Erythroblast (primary cell): ENCODE data around the gene APOC1.
"Not testable (repeated sequence)": the region's sequence is repeated elsewhere in the genome, so short reads cannot be mapped to it uniquely, and the experiment has no call there.

Experiments
- DNase-seq, 2 experiments: peaks; one replicate each; lab custom pipeline; 2025; lab: John Stamatoyannopoulos, UW
- GATA1 ChIP-seq: IDR thresholded peaks from 2 replicates; pipeline ENCODE4 v1.6.1; 2011; ENCODE audit warnings: low read depth, mild to moderate bottlenecking, control low read depth, low read length, moderate library complexity
- POLR2A ChIP-seq: IDR thresholded peaks from 2 replicates; pipeline ENCODE4 v1.6.1; 2011; ENCODE audit warnings: mild to moderate bottlenecking, low read length

APOC1 gene

DNA sequence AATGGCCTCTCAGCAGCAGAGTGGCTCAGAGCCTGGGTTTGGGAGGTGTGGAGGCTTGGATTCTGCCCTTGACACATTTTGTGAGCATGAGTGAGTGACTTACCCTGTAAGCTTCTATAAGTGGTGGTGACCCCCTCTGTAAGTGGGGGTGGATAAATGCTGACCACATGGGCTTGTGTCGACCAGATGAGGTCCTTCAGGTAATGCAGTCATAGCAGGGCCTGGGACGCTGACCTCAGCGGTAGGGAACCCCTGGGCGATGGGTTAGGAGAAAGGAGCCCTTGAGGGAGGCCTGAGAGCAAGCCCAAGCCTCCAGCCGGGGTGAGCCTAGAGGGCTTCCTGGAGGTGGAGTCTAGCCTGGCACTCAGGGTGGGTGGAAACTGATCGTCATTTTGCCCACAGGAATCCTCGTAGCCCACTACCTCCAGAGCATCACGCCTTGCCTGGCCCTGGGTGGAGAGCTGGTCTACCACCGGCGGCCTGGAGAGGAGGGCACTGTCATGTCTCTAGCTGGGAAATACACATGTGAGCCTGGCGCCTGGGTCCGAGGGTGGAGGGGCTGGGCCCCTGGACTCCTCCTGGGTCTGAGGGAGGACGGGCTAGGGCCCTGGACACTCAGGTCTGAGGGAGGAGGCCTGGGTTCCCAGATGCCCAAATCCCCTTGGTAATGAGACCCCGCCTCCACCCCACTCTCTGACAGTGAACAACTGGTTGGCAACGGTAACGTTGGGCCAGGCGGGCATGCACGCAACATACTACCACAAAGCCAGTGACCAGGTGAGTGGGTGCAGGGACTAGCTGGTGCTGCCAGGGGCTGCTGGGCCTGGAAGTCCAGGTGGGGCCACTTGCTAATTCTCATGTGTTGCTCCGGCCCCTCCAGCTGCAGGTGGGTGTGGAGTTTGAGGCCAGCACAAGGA, 13.8 kb upstream of the APOC1 start:
- DNase-seq = no peak
- TF ChIP-seq GATA1 (no peak), POLR2A (no peak)

DNA sequence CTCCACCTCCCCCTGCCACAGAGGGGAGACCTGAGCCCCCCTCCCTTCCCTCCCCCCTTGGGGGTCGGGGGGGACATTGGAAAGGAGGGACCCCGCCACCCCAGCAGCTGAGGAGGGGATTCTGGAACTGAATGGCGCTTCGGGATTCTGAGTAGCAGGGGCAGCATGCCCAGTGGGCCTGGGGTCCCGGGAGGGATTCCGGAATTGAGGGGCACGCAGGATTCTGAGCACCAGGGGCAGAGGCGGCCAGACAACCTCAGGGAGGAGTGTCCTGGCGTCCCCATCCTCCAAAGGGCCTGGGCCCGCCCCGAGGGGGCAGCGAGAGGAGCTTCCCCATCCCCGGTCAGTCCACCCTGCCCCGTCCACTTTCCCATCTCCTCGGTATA, 11.2 kb upstream of the APOC1 start:
- TF ChIP-seq POLR2A (no peak), GATA1 (no peak)
- DNase-seq = no peak

DNA sequence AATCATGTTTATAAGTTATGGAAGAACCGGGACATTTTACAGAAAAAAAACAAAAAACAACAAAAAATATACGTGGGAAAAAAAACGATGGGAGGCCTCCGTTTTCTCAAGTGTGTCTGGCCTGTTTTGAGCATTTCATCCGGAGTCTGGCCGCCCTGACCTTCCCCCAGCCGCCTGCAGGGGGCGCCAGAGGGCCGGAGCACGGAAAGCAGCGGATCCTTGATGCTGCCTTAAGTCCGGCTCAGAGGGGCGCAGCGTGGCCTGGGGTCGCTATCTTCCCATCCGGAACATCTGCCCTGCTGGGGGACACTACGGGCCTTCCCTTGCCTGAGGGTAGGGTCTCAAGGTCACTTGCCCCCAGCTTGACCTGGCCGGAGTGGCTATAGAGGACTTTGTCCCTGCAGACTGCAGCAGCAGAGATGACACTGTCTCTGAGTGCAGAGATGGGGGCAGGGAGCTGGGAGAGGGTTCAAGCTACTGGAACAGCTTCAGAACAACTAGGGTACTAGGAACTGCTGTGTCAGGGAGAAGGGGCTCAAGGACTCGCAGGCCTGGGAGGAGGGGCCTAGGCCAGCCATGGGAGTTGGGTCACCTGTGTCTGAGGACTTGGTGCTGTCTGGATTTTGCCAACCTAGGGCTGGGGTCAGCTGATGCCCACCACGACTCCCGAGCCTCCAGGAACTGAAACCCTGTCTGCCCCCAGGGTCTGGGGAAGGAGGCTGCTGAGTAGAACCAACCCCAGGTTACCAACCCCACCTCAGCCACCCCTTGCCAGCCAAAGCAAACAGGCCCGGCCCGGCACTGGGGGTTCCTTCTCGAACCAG, 10.6 kb upstream of the APOC1 start:
- TF ChIP-seq POLR2A = peak; percentile 30
- no peak for TF ChIP-seq GATA1
- DNase-seq = peak; percentile 77 to 87

DNA sequence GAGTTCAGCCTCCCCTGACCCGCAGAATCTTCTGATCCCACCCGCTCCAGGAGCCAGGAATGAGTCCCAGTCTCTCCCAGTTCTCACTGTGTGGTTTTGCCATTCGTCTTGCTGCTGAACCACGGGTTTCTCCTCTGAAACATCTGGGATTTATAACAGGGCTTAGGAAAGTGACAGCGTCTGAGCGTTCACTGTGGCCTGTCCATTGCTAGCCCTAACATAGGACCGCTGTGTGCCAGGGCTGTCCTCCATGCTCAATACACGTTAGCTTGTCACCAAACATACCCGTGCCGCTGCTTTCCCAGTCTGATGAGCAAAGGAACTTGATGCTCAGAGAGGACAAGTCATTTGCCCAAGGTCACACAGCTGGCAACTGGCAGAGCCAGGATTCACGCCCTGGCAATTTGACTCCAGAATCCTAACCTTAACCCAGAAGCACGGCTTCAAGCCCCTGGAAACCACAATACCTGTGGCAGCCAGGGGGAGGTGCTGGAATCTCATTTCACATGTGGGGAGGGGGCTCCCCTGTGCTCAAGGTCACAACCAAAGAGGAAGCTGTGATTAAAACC, 9.9 kb upstream of the APOC1 start:
- TF ChIP-seq POLR2A = peak; percentile 30
- TF ChIP-seq GATA1 = no peak
- DNase-seq = no peak

DNA sequence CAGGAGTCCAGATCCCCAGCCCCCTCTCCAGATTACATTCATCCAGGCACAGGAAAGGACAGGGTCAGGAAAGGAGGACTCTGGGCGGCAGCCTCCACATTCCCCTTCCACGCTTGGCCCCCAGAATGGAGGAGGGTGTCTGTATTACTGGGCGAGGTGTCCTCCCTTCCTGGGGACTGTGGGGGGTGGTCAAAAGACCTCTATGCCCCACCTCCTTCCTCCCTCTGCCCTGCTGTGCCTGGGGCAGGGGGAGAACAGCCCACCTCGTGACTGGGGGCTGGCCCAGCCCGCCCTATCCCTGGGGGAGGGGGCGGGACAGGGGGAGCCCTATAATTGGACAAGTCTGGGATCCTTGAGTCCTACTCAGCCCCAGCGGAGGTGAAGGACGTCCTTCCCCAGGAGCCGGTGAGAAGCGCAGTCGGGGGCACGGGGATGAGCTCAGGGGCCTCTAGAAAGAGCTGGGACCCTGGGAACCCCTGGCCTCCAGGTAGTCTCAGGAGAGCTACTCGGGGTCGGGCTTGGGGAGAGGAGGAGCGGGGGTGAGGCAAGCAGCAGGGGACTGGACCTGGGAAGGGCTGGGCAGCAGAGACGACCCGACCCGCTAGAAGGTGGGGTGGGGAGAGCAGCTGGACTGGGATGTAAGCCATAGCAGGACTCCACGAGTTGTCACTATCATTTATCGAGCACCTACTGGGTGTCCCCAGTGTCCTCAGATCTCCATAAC, 8.8 kb upstream of the APOC1 start, which contains the start of gene APOE:
TSS of gene APOE (plus strand) at position 360 of the 724 bp plus-strand sequence. CDS start 829 bp downstream, outside the sequence.
- TF ChIP-seq POLR2A = peak; percentile 3
- TF ChIP-seq GATA1 = no peak
- DNase-seq = peak in 1 of 2 experiments; percentile 39

DNA sequence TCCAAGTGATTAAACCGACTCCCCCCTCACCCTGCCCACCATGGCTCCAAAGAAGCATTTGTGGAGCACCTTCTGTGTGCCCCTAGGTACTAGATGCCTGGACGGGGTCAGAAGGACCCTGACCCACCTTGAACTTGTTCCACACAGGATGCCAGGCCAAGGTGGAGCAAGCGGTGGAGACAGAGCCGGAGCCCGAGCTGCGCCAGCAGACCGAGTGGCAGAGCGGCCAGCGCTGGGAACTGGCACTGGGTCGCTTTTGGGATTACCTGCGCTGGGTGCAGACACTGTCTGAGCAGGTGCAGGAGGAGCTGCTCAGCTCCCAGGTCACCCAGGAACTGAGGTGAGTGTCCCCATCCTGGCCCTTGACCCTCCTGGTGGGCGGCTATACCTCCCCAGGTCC, 6.8 kb upstream of the APOC1 start:
- TF ChIP-seq GATA1 (no peak), POLR2A (no peak)
- no peak for DNase-seq

DNA sequence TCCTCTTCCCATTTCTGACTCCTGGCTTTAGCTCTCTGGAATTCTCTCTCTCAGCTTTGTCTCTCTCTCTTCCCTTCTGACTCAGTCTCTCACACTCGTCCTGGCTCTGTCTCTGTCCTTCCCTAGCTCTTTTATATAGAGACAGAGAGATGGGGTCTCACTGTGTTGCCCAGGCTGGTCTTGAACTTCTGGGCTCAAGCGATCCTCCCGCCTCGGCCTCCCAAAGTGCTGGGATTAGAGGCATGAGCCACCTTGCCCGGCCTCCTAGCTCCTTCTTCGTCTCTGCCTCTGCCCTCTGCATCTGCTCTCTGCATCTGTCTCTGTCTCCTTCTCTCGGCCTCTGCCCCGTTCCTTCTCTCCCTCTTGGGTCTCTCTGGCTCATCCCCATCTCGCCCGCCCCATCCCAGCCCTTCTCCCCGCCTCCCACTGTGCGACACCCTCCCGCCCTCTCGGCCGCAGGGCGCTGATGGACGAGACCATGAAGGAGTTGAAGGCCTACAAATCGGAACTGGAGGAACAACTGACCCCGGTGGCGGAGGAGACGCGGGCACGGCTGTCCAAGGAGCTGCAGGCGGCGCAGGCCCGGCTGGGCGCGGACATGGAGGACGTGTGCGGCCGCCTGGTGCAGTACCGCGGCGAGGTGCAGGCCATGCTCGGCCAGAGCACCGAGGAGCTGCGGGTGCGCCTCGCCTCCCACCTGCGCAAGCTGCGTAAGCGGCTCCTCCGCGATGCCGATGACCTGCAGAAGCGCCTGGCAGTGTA, 6.2 kb upstream of the APOC1 start:
- no peak for DNase-seq
- TF ChIP-seq POLR2A (no peak), GATA1 (no peak)

DNA sequence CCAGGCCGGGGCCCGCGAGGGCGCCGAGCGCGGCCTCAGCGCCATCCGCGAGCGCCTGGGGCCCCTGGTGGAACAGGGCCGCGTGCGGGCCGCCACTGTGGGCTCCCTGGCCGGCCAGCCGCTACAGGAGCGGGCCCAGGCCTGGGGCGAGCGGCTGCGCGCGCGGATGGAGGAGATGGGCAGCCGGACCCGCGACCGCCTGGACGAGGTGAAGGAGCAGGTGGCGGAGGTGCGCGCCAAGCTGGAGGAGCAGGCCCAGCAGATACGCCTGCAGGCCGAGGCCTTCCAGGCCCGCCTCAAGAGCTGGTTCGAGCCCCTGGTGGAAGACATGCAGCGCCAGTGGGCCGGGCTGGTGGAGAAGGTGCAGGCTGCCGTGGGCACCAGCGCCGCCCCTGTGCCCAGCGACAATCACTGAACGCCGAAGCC, 5.6 kb upstream of the APOC1 start:
- DNase-seq = no peak
- TF ChIP-seq GATA1 (no peak), POLR2A (no peak)

DNA sequence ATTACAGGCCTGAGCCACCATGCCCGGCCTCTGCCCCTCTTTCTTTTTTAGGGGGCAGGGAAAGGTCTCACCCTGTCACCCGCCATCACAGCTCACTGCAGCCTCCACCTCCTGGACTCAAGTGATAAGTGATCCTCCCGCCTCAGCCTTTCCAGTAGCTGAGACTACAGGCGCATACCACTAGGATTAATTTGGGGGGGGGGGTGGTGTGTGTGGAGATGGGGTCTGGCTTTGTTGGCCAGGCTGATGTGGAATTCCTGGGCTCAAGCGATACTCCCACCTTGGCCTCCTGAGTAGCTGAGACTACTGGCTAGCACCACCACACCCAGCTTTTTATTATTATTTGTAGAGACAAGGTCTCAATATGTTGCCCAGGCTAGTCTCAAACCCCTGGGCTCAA, 4.6 kb upstream of the APOC1 start:
- no peak for TF ChIP-seq GATA1
- no peak for TF ChIP-seq POLR2A
- DNase-seq = peak; percentile 61 to 80

DNA sequence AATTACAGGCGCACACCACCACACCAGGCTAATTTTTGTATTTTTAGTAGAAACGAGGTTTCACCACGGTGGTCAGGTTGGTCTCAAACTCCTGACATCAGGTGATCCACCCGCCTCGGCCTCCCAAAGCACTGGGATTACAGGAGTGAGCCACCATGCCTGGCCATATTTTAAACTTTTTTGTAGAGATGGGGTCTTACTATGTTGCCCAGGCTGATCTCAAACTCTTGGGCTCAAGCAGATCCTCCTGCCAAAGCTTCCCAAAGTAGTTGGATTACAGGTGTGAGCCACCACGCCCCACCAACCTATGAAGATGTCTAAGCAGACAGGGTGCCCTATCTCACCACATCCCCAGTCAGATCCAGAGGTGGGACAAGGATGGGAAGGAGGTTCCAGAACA, 2.5 kb upstream of the APOC1 start:
- not testable (repeated sequence) for DNase-seq

DNA sequence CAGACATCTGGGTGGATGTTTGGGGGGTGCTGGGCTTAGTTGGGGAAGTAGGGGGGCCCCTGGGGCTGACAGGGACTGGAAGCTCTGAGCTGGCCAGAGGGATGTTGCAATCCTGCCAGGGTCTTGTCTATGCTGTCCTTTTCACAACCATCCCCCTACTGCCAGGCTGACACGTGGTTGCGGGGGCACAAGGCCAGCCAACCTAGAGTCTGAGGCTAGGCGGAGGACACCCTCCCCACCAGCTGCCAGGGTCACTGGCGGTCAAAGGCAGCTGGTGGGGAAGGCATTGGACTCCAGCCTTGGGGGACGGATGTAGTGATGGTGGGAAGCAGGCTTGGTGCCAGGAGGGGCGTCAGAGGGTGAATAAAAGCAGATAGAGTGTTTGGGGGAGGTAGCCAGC, 1.6 kb upstream of the APOC1 start:
- DNase-seq = peak; percentile 56 to 75
- TF ChIP-seq POLR2A = no peak
- no peak for TF ChIP-seq GATA1

DNA sequence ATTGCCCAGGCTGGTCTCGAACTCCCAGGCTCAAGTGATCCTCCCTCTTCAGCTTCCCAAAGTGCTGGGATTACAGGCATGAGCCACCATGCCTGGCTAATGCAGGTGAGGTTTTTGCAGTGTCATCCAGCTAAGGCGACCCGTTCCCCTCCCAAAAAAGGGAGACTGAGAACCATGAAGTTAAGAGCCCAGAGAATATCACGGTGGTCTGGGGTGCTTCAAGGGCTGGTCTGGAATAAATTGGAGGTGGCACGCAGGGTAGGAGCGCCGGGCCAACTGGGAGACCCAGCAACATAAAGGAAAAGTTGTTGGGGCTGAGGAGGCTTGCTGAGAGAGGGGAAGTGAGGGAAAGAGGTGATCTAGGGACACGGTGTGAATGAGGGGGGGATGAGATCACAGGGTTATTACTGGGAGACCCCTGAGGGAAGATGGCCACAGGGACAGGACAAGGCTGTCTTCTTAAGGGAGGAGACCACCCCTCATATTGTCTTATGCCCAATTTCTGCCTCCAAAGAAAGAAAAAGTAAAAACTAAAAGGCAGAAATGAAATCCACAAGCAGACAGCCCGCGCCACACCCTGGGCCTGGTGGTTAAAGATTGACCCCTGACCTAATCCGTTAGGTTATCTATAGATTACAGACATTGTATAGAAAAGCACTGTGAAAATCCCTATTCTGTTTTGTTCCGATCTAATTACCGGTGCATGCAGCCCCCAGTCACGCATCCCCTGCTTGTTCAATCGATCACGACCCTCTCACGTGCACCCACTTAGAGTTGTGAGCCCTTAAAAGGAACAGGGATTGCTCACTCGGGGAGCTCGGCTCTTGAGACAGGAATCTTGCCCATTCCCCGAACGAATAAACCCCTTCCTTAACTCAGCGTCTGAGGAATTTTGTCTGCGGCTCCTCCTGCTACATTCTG, 636 bp upstream of the APOC1 start:
- DNase-seq = peak; percentile 77 to 87
